Stimulated activated CD4-positive, alpha-beta T cell treated with anti-CD3 and anti-CD28 coated beads, TNF-alpha, amount 100 ng/mL, for 24 hours (primary cell): ENCODE results near the gene SPATA31D4.

Experiments used
- DNase-seq, 3 experiments: peaks; one replicate each; pipeline ENCODE4 v3.0.0-alpha.2; 2020; ENCODE audit warnings: low read depth in 3 of 3

SPATA31D4 gene

DNA sequence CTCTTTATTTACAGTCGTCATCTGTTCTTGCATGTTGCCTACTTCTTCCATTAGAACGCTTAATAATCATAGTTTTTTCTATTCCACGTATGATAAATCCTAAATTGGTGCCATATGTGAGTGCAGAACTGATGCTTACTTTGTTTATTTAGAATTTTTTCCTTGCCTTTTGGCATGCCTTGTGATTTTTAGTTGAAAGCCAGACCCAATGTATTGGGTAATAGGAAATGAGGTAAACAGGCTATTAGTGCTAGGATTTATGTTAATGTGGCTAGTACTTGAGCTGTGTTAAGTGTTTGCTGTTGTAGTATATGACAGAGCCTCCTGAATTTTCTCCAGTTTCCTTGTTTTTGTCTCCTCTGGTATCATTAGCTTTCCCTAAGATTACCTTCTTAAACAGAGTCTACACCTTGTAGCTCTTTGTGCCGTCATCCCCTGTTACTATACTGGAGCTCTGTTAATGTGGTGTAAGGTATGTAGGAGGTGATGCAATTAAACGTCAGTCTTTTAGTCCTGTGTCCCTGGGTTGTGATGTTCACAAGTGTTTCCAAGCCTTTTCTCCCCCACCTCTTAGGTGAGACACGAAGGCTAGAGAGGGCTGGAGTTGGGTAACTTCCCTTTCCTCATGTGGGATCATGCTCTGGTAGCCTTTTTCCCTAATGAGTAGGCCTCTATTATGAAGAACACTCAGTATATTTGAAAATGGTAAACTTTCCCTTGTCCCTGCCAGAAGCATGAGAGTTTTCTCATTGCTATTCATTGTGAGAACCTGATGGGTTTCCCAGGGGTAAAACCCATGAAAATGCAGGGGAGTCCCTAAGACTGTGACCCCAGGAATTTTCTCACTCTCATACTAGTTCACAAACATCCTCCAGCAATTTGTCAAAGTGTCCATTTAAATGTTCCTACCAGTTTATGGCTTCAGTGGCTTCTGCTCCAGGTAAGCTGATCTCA is 36.3 kb downstream of the SPATA31D4 start:
- DNase-seq, result no peak

GRCh38 chr9:81968026-81968425 is 39.8 kb downstream of the SPATA31D4 start:
- no peak for DNase-seq

DNA sequence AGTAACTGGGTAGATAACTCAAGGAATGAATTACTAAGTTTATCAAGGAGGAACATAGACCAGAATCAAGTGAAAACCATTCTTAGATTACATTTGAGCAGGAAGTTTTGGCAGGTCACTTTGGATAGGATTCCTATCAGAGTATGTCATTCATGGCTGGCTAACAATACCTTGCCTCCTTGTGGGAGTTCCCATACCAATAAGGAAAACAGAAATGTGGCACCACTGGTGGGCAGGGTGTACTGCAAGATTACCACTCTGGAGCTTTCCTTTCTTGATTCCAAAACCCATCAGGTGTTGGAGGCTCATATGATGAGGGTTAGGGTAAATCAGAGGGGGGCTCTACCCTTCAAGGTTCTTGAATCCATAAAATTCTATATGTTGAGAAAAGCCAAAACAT is 41.7 kb downstream of the SPATA31D4 start:
- no peak for DNase-seq

GRCh38 chr9:81971727-81972126 is 43.5 kb downstream of the SPATA31D4 start:
- no peak for DNase-seq

GRCh38 chr9:81974764-81975163 is 46.5 kb downstream of the SPATA31D4 start:
- no peak for DNase-seq

DNA sequence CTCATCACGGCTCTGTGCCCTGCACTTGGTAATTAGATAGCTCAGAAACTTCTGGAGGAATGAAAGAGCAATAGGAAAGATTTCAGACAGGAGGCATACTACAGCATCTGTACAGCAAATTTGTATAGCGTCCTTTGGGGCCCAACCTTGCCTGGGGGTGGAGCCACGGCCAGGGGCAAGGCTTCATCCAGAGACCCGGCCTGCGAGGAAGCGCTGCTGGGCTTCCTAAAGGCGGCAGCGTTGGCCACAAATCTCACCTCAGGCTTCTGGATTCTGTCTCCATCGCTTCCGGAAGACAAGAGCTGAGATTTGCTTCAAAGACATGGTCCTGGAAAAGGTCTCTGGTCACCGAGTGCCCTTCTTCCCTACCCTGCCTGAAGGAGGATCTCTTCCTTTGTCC is 48.1 kb downstream of the SPATA31D4 start:
- DNase-seq, result no peak

DNA sequence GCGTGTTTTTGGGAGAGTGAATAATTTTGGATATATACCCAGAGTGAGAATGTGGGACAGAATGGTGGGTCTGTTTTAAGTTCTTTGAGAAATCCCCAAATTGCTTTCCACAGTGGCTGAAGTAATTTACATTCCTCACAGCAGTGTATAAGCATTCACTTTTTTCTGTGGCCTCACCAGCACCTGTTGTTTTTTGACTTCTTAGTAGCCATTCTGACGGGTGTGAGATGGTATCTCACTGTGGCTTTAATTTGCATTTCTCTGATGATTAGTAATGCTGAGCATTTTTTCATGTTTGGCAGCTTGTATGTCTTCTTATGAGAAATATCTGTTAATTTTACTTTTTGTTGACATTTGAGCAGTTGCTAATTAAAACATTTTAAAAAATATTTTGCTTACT is 51.0 kb downstream of the SPATA31D4 start:
- DNase-seq, result no peak

GRCh38 chr9:81980568-81980967 is 52.3 kb downstream of the SPATA31D4 start:
- DNase-seq, result no peak

- no peak for DNase-seq
These were observed 53.7 kb downstream of the SPATA31D4 start for GRCh38 chr9:81981883-81982282.
